Measurements from ENCODE around the gene ARHGAP35.

Gene ARHGAP35

GRCh38 chr19:46890423-46891170, 29.8 kb downstream of the ARHGAP35 start:
- DNase-seq: no peak
- no peaks in the 10 kb centered on the region for H3K36me3 ChIP-seq (ENCODE audit: control insufficient read depth, insufficient read depth, low read length)
- no peak overlapping the region for H4K8ac ChIP-seq (ENCODE audit: low read depth, low read length)
- H3K4me1 ChIP-seq (ENCODE audit: control insufficient read depth, low read depth, low read length): no peaks in the 10 kb centered on the region
- H3K27ac ChIP-seq (ENCODE audit: low read depth, low read length): no peak overlapping the region
- no peak overlapping the region for H3K4me2 ChIP-seq (ENCODE audit: low read length)
- no peak overlapping the region for H2BK15ac ChIP-seq (replicated peaks; ENCODE audit: low read depth)
- no peak overlapping the region for H2BK120ac ChIP-seq (ENCODE audit: low read depth, low read length)
- no CpG with 5 or more reads among the region's 3 CpGs for WGBS (ENCODE audit: extremely low coverage, insufficient coverage, low lambda C conversion rate)
- H3K18ac ChIP-seq (ENCODE audit: low read length): no peak overlapping the region
- no peak overlapping the region for H3K9ac ChIP-seq (ENCODE audit: low read length)
- no peak overlapping the region for H2BK5ac ChIP-seq (ENCODE audit: low read length)
- no peak overlapping the region for H4K5ac ChIP-seq (ENCODE audit: low read length)
- H3K79me2 ChIP-seq (ENCODE audit: control insufficient read depth, insufficient read depth, low read length): peaks cover 19% of the 10 kb centered on the region
- no peaks in the 10 kb centered on the region for H3K27me3 ChIP-seq (ENCODE audit: insufficient read depth, low read length, poor library complexity)
- no peak overlapping the region for H3K4ac ChIP-seq (ENCODE audit: low read depth, low read length)
- no peak overlapping the region for H3K23ac ChIP-seq (ENCODE audit: low read length)
- peaks cover 14% of the 10 kb centered on the region for H3K79me1 ChIP-seq (ENCODE audit: low read length)
- H2AK5ac ChIP-seq (ENCODE audit: low read length): no peak overlapping the region
- H3K56ac ChIP-seq (ENCODE audit: low read length): no peak overlapping the region
- no peak overlapping the region for H3K4me3 ChIP-seq (ENCODE audit: low read length)

DNA sequence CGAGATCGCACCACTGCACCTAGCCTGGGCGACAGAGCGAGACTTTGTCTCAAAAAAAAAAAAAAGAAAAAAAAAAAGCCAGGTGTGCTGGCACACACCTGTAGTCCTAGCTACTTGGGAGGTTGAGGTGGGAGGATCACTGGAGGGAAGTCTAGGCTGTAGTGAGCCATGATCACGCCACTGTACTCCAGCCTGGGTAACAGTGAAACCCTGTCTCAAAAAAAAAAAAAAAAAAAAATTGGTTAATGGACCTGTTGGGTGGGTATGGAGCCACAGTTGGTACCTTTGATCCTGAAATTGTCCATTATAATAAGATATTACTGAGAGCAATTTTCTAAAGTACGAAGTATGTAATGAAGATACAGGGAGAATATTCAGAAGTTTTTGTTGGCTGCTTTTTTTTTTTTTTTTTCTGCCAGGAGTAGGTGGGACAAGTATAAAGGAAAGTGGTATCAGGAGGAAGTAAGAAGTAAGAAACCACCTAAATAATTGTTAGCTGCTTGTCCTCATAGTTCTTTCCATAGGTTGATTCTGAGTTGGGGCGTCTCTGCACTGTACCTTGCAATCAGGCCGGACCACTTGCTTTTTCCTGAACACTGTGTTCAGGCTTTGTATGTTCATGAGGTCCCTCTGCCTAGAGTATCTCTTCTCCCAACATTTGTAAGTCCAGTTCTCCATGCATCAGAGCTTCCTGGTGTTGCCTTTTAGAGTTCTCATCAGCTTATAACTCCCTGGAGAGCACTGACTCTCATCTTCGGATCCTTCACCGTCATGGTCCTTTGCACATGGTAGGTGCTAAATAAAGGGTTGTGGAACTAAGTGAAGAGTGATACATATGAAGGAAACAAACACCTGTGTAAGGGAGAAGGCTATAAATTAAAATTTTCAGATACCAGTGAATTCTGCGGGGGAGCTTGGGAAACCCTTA, 31.7 kb downstream of the ARHGAP35 start:
- H3K4ac ChIP-seq (ENCODE audit: low read depth, low read length): no peak overlapping the region
- no peaks in the 10 kb centered on the region for H3K36me3 ChIP-seq (ENCODE audit: control insufficient read depth, insufficient read depth, low read length)
- H3K4me1 ChIP-seq (ENCODE audit: control insufficient read depth, low read depth, low read length): no peaks in the 10 kb centered on the region
- no peak overlapping the region for H4K5ac ChIP-seq (ENCODE audit: low read length)
- no peak overlapping the region for H3K4me2 ChIP-seq (ENCODE audit: low read length)
- H3K9ac ChIP-seq (ENCODE audit: low read length): no peak overlapping the region
- H2BK15ac ChIP-seq (replicated peaks; ENCODE audit: low read depth): no peak overlapping the region
- H2AK5ac ChIP-seq (ENCODE audit: low read length): no peak overlapping the region
- WGBS (ENCODE audit: extremely low coverage, insufficient coverage, low lambda C conversion rate): no CpG with 5 or more reads among the region's 11 CpGs
- no peak overlapping the region for H2BK120ac ChIP-seq (ENCODE audit: low read depth, low read length)
- no peak overlapping the region for H3K23ac ChIP-seq (ENCODE audit: low read length)
- H3K4me3 ChIP-seq (ENCODE audit: low read length): no peak overlapping the region
- no peak overlapping the region for H3K18ac ChIP-seq (ENCODE audit: low read length)
- peaks cover 20% of the 10 kb centered on the region for H3K79me2 ChIP-seq (ENCODE audit: control insufficient read depth, insufficient read depth, low read length)
- H3K56ac ChIP-seq (ENCODE audit: low read length): no peak overlapping the region
- no peak overlapping the region for H2BK5ac ChIP-seq (ENCODE audit: low read length)
- no peak overlapping the region for H4K8ac ChIP-seq (ENCODE audit: low read depth, low read length)
- no peak for DNase-seq
- no peaks in the 10 kb centered on the region for H3K27me3 ChIP-seq (ENCODE audit: insufficient read depth, low read length, poor library complexity)
- no peak overlapping the region for H3K27ac ChIP-seq (ENCODE audit: low read depth, low read length)
- H3K79me1 ChIP-seq (ENCODE audit: low read length): peaks cover 16% of the 10 kb centered on the region

DNA sequence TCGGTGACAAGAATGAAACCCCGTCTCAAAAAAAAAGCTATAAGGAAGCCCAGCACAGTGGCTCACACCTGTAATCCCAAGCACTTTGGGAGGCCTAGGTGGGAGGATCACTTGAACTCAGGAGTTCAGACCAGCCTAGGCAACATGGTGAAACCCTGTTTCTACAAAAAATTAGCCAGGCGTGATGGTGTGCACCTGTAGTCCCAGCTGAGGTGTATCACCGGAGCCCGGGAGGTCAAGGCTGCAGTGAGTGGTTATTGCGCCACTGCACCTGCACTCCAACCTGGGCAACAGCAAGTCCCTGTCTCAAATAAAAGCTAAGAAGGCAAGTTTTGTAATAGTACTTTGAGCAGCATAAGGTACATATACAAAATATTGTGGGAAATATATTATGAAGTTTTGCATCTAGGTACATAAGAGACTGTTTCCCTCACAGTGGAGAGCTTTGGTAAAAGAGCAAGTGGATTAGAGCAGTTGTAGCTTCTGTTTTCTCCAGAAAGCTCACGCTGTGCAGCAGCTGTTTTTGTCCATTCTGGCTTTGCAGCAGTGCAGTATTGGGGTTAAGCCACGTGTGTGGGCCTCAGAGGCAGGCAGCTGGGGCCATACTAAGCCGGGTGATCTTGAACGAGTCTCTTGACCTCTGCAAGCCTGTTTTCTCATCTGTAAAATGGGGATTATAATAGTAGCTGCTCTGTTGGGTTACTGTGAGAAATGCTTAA, 35.4 kb downstream of the ARHGAP35 start:
- Histone ChIP-seq H3K4me2 (ENCODE audit: low read length) (no peak overlapping the region), H4K5ac (ENCODE audit: low read length) (no peak overlapping the region), H3K9ac (ENCODE audit: low read length) (no peak overlapping the region), H3K4me3 (ENCODE audit: low read length) (no peak overlapping the region), H3K79me1 (ENCODE audit: low read length) (peaks cover 22% of the 10 kb centered on the region), H3K56ac (ENCODE audit: low read length) (no peak overlapping the region), H2BK15ac (replicated peaks; ENCODE audit: low read depth) (no peak overlapping the region), H3K4ac (ENCODE audit: low read depth, low read length) (no peak overlapping the region), H3K79me2 (ENCODE audit: control insufficient read depth, insufficient read depth, low read length) (peaks cover 19% of the 10 kb centered on the region), H3K23ac (ENCODE audit: low read length) (no peak overlapping the region), H2AK5ac (ENCODE audit: low read length) (no peak overlapping the region), H2BK5ac (ENCODE audit: low read length) (no peak overlapping the region), H3K27ac (ENCODE audit: low read depth, low read length) (no peak overlapping the region), H2BK120ac (ENCODE audit: low read depth, low read length) (no peak overlapping the region), H3K36me3 (ENCODE audit: control insufficient read depth, insufficient read depth, low read length) (no peaks in the 10 kb centered on the region), H3K18ac (ENCODE audit: low read length) (no peak overlapping the region), H3K27me3 (ENCODE audit: insufficient read depth, low read length, poor library complexity) (no peaks in the 10 kb centered on the region), H4K8ac (ENCODE audit: low read depth, low read length) (no peak overlapping the region), H3K4me1 (ENCODE audit: control insufficient read depth, low read depth, low read length) (no peaks in the 10 kb centered on the region)
- WGBS (ENCODE audit: extremely low coverage, insufficient coverage, low lambda C conversion rate): no CpG with 5 or more reads among the region's 10 CpGs
- DNase-seq: no peak

DNA sequence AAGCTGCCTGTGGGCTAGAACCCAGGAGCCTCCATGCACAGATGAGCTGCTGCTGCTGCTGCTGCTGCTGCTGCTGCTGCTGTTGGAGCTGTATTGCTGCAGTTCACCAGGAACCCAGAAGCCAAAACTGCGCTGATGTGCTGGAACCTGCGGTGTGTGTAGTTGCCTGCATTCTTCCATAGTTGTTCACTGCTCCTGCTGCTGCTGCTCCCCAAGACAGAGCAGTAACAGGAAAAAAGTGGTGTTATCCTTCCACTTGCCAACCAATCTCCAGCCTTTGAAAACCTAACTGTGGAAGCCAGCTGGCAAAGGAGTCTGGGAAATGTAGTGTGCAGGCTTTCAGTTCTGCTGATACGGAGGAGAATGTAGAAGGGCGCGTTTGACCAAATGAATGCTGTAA, 37.9 kb downstream of the ARHGAP35 start:
- H3K18ac ChIP-seq (ENCODE audit: low read length): no peak overlapping the region
- no peak overlapping the region for H3K4ac ChIP-seq (ENCODE audit: low read depth, low read length)
- no peak overlapping the region for H4K8ac ChIP-seq (ENCODE audit: low read depth, low read length)
- H3K4me3 ChIP-seq (ENCODE audit: low read length): no peak overlapping the region
- peaks cover 20% of the 10 kb centered on the region for H3K79me1 ChIP-seq (ENCODE audit: low read length)
- H2BK5ac ChIP-seq (ENCODE audit: low read length): no peak overlapping the region
- no peak overlapping the region for H4K5ac ChIP-seq (ENCODE audit: low read length)
- H3K4me2 ChIP-seq (ENCODE audit: low read length): no peak overlapping the region
- H3K4me1 ChIP-seq (ENCODE audit: control insufficient read depth, low read depth, low read length): peaks cover 6% of the 10 kb centered on the region
- peaks cover 28% of the 10 kb centered on the region for H3K79me2 ChIP-seq (ENCODE audit: control insufficient read depth, insufficient read depth, low read length)
- DNase-seq: no peak
- no peak overlapping the region for H3K9ac ChIP-seq (ENCODE audit: low read length)
- no peak overlapping the region for H2BK15ac ChIP-seq (replicated peaks; ENCODE audit: low read depth)
- H3K27me3 ChIP-seq (ENCODE audit: insufficient read depth, low read length, poor library complexity): no peaks in the 10 kb centered on the region
- H3K36me3 ChIP-seq (ENCODE audit: control insufficient read depth, insufficient read depth, low read length): no peaks in the 10 kb centered on the region
- no peak overlapping the region for H3K23ac ChIP-seq (ENCODE audit: low read length)
- no peak overlapping the region for H2BK120ac ChIP-seq (ENCODE audit: low read depth, low read length)
- no CpG with 5 or more reads among the region's 5 CpGs for WGBS (ENCODE audit: extremely low coverage, insufficient coverage, low lambda C conversion rate)
- H3K56ac ChIP-seq (ENCODE audit: low read length): no peak overlapping the region
- no peak overlapping the region for H3K27ac ChIP-seq (ENCODE audit: low read depth, low read length)
- no peak overlapping the region for H2AK5ac ChIP-seq (ENCODE audit: low read length)

DNA sequence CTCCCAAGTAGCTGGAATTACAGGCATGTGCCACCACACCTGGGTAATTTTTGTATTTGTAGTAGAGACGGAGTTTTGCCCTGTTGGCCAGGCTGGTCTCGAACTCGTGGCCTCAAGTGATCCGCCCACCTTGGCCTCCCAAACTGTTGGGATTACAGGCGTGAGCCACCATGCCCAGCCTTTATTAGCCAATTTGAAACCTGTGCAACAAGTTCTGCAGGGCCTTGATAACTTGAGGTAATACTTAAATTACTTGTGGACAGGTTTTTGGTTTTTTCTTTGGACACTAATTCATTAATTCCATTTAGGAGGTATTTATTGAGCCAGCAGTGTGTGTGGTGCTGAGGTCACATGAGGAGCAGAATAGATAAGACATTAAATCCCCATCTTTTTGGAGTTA, 39.5 kb downstream of the ARHGAP35 start:
- no peak overlapping the region for H4K5ac ChIP-seq (ENCODE audit: low read length)
- no peak overlapping the region for H2AK5ac ChIP-seq (ENCODE audit: low read length)
- H3K4ac ChIP-seq (ENCODE audit: low read depth, low read length): no peak overlapping the region
- H3K18ac ChIP-seq (ENCODE audit: low read length): no peak overlapping the region
- DNase-seq: no peak
- H3K79me1 ChIP-seq (ENCODE audit: low read length): peaks cover 27% of the 10 kb centered on the region
- no peak overlapping the region for H2BK5ac ChIP-seq (ENCODE audit: low read length)
- no peaks in the 10 kb centered on the region for H3K27me3 ChIP-seq (ENCODE audit: insufficient read depth, low read length, poor library complexity)
- no peak overlapping the region for H3K56ac ChIP-seq (ENCODE audit: low read length)
- H3K4me2 ChIP-seq (ENCODE audit: low read length): no peak overlapping the region
- no peak overlapping the region for H2BK120ac ChIP-seq (ENCODE audit: low read depth, low read length)
- WGBS (ENCODE audit: extremely low coverage, insufficient coverage, low lambda C conversion rate): no CpG with 5 or more reads among the region's 5 CpGs
- no peak overlapping the region for H4K8ac ChIP-seq (ENCODE audit: low read depth, low read length)
- no peak overlapping the region for H3K9ac ChIP-seq (ENCODE audit: low read length)
- H3K27ac ChIP-seq (ENCODE audit: low read depth, low read length): no peak overlapping the region
- H2BK15ac ChIP-seq (replicated peaks; ENCODE audit: low read depth): no peak overlapping the region
- H3K4me1 ChIP-seq (ENCODE audit: control insufficient read depth, low read depth, low read length): peaks cover 14% of the 10 kb centered on the region
- H3K79me2 ChIP-seq (ENCODE audit: control insufficient read depth, insufficient read depth, low read length): peaks cover 34% of the 10 kb centered on the region
- H3K4me3 ChIP-seq (ENCODE audit: low read length): no peak overlapping the region
- H3K23ac ChIP-seq (ENCODE audit: low read length): no peak overlapping the region
- no peaks in the 10 kb centered on the region for H3K36me3 ChIP-seq (ENCODE audit: control insufficient read depth, insufficient read depth, low read length)

Measured in mesendoderm (in vitro differentiated cells).